ENCODE data around the gene SMARCD3. TPM values are rescaled to one million over a fixed set of nuclear protein-coding genes. Genes with fewer than 3 reads are reported as not detected.

Gene SMARCD3
- total RNA-seq, 3 donors from 2014 or later = 1.7 to 2.5 (median 2.0) TPM

DNA sequence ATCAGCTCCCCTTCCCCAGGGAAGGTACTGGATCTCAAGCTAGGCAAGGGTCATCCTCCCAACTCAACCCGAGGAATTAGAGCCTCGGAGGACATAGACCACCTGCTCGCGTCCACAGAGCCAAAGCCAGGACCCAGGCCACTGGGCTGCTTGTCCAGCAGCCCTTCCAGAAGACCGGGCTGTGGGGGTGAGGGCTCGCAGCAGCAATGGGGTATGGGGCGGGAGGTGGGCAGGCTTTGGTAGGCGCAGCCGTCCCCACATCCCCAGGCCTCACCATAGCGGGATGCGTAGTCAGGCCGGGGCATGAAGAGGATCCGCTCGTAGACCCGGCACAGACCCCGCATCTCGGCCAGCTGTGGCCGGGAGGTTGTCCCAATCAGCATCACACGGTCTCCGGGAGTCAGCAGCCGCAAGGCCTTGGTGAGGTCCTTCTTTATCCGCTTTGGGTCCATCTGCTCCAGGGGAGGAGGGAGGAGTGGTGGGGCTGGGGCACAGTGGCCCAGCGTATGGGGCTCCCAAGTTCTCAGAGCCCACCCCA lies 56.4 kb downstream of the SMARCD3 start:
- H3K27me3 Mint-ChIP-seq (ENCODE audit: low read depth) = peaks cover 1% of the 10 kb centered on the region
- H3K36me3 Mint-ChIP-seq (ENCODE audit: insufficient read depth) = no peaks in the 10 kb centered on the region
- no peak for ATAC-seq
- no peaks in the 10 kb centered on the region for H3K9me3 Mint-ChIP-seq
- DNase-seq = no peak
- no peak overlapping the region for H3K4me3 Mint-ChIP-seq
- H3K4me1 Mint-ChIP-seq (ENCODE audit: low read depth) = peaks cover 2% of the 10 kb centered on the region

DNA sequence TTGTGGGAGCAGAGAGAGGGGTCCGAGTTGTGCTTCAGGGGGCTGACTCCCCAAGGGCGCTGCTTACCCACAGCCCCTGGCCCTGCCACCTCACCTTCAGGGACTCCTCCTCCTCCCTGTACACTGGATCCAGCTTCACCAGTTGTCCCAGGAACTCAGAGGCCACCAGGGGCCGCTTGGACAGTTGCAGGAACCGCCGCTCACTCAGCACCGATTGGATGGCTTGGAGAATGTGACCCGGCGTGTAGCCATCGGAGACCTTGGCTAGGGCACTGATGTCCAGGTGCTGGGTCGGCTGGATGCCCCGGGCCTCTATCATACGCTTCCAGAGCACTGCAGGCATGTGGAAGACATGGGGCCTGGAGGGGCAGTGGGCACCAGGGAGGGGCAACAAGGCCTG lies 57.0 kb downstream of the SMARCD3 start:
- H3K4me1 Mint-ChIP-seq (ENCODE audit: low read depth) = peaks cover 2% of the 10 kb centered on the region
- no peak for DNase-seq

DNA sequence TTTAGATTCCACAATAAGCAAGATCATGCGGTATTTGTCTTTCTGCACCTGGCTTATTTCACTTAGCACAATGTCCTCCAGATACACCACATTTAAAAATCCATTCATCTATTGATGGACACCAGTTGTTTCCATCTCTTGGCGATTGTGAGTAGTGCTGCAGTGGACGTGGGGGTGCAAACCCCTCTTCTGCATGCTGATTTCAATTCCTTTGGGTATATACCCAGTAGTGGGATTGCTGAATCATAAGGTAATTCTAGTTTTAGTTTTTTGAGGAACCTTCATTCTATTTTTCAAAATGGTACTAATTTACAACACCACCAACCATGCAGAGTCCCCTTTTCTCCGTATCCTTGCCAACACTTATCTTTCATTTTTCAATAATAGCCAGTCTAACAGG lies 59.5 kb downstream of the SMARCD3 start:
- Mint-ChIP-seq H3K4me3 (no peak overlapping the region), H3K27me3 (ENCODE audit: low read depth) (peaks cover 1% of the 10 kb centered on the region), H3K36me3 (ENCODE audit: insufficient read depth) (no peaks in the 10 kb centered on the region), H3K4me1 (ENCODE audit: low read depth) (peaks cover under 1% of the 10 kb centered on the region), H3K9me3 (no peaks in the 10 kb centered on the region)
- DNase-seq (no peak), ATAC-seq (no peak)

More for the DNA sequence above, 57.0 kb downstream of the SMARCD3 start:
- no peak for ATAC-seq
- H3K9me3 Mint-ChIP-seq = no peaks in the 10 kb centered on the region
- no peak overlapping the region for H3K4me3 Mint-ChIP-seq
- peaks cover 1% of the 10 kb centered on the region for H3K27me3 Mint-ChIP-seq (ENCODE audit: low read depth)
- no peaks in the 10 kb centered on the region for H3K36me3 Mint-ChIP-seq (ENCODE audit: insufficient read depth)

Other genes starting within 250 kb of the SMARCD3 start
- 1 to 10 TPM; 5.8 to 7.3 (median 6.7) TPM for gene ATG9B, start 224.2 kb downstream of the SMARCD3 start, total RNA-seq
- 10 to 100 TPM; 48.1 to 54.6 (median 48.5) TPM for gene ABCB8, start 220.2 kb downstream of the SMARCD3 start, total RNA-seq
- 1 to 10 TPM; 2.4 to 3.4 (median 3.3) TPM for gene ASIC3, start 200.2 kb downstream of the SMARCD3 start, total RNA-seq
- 10 to 100 TPM; 14.1 to 15.0 (median 14.3) TPM for gene CDK5, start 190.8 kb downstream of the SMARCD3 start, total RNA-seq
- gene SLC4A2, start 189.1 kb downstream of the SMARCD3 start, total RNA-seq = 100 to 1,000 TPM; 107 to 125 (median 111) TPM
- 100 to 1,000 TPM in 2 of 3 donors, 10 to 100 TPM in 1; 96.5 to 111 (median 104) TPM for gene FASTK, start 167.9 kb downstream of the SMARCD3 start, total RNA-seq
- gene TMUB1, start 165.2 kb downstream of the SMARCD3 start, total RNA-seq = 10 to 100 TPM; 70.3 to 85.3 (median 71.8) TPM
- 10 to 100 TPM; 29.7 to 46.3 (median 35.1) TPM for gene AGAP3, start 162.2 kb downstream of the SMARCD3 start, total RNA-seq
- gene GBX1, start 81.0 kb downstream of the SMARCD3 start, total RNA-seq = not detected
- not detected for gene ASB10, start 61.4 kb downstream of the SMARCD3 start, total RNA-seq
- not detected for gene H2BK1, start 38.2 kb downstream of the SMARCD3 start, total RNA-seq
- 100 to 1,000 TPM; 144 to 151 (median 146) TPM for gene ABCF2, start 21.5 kb downstream of the SMARCD3 start, total RNA-seq
- 10 to 100 TPM; 51.6 to 66.3 (median 51.8) TPM for gene CHPF2, start 16.2 kb downstream of the SMARCD3 start, total RNA-seq
- gene NUB1, start 93.1 kb upstream of the SMARCD3 start, total RNA-seq = 10 to 100 TPM; 25.9 to 26.9 (median 26.5) TPM
- gene WDR86, start 161.3 kb upstream of the SMARCD3 start, total RNA-seq = under 1 TPM; 0.27 to 0.46 (median 0.37) TPM
- gene CRYGN, start 191.4 kb upstream of the SMARCD3 start, total RNA-seq = not detected

Data from activated T-cell treated with anti-CD3 and anti-CD28 coated beads, Interleukin-2, amount 50 U/mL, for 4 hours (primary cell).